HepG2 (cell line): ENCODE results near the gene ABCC3. TPM values are rescaled to one million over a fixed set of nuclear protein-coding genes. Genes with fewer than 3 reads are reported as not detected.

Experiments used
- BHLHE40 ChIP-seq: IDR thresholded peaks from 2 replicates; pipeline ENCODE4 v1.6.1; 2011; ENCODE audit warnings: low read length, improper control_type of control experiment
- CREM ChIP-seq, 2 experiments: sonication (generic) in 1 of 2; formaldehyde crosslinking in 1 of 2; IDR thresholded peaks; 2 replicates each; pipeline versions ENCODE4 v1.4.0 to v1.6.1; 2016 to 2020; ENCODE audit warnings: antibody characterized with exemption in 1 of 2, mild to moderate bottlenecking in 1 of 2, missing genetic modification reagents in 1 of 2
- HNF4G ChIP-seq, 2 experiments: sonication (generic) in 1 of 2; formaldehyde crosslinking in 1 of 2; IDR thresholded peaks; 2 replicates each; pipeline versions ENCODE4 v1.4.0 to v1.6.1; 2011 to 2020; ENCODE audit warnings: borderline replicate concordance in 2 of 2, low read depth in 2 of 2, mild to moderate bottlenecking in 2 of 2, low read length in 1 of 2, missing genetic modification reagents in 1 of 2, moderate library complexity in 1 of 2
- HOXA3 ChIP-seq: sonication (generic); formaldehyde crosslinking; IDR thresholded peaks from 2 replicates; pipeline ENCODE4 v1.5.0; 2020; ENCODE audit warnings: missing genetic modification reagents
- NR1H2 ChIP-seq: sonication (generic); formaldehyde crosslinking; IDR thresholded peaks from 2 replicates; pipeline ENCODE4 v1.8.1; 2022; ENCODE audit warnings: low read depth, missing genetic modification reagents, borderline replicate concordance
- RELA ChIP-seq: sonication (generic); formaldehyde crosslinking; IDR thresholded peaks from 2 replicates; pipeline ENCODE4 v1.4.0; 2020; ENCODE audit warnings: missing genetic modification reagents
- RFX1 ChIP-seq: fragments of 450-650 bp; IDR thresholded peaks from 2 replicates; pipeline ENCODE4 v1.6.1; 2017
- SIN3A ChIP-seq: IDR thresholded peaks from 2 replicates; pipeline ENCODE4 v1.6.1; 2011; ENCODE audit warnings: low read depth, mild to moderate bottlenecking, control low read depth, low read length, borderline replicate concordance
- STAT5B ChIP-seq: sonication (generic); formaldehyde crosslinking; IDR thresholded peaks from 2 replicates; pipeline ENCODE4 v1.4.0; 2020; ENCODE audit warnings: missing genetic modification reagents
- TBL1XR1 ChIP-seq: fragments of 150-350 bp; IDR thresholded peaks from 2 replicates; pipeline ENCODE4 v1.6.1; 2014; ENCODE audit warnings: borderline replicate concordance, low read length; ENCODE audit not compliant: partially characterized antibody
- USF2 ChIP-seq, 2 experiments: sonication (generic) in 1 of 2; formaldehyde crosslinking in 1 of 2; IDR thresholded peaks; 2 replicates each; pipeline versions ENCODE4 v1.5.1 to v1.6.1; 2011 to 2020; ENCODE audit warnings: borderline replicate concordance in 1 of 2, low read depth in 1 of 2, low read length in 1 of 2, mild to moderate bottlenecking in 1 of 2, missing genetic modification reagents in 1 of 2, moderate library complexity in 1 of 2
- ZNF12 ChIP-seq: sonication (generic); formaldehyde crosslinking; IDR thresholded peaks from 2 replicates; pipeline ENCODE4 v1.5.0; 2020; ENCODE audit warnings: missing genetic modification reagents
- ZNF253 ChIP-seq: sonication (generic); formaldehyde crosslinking; IDR thresholded peaks from 2 replicates; pipeline ENCODE4 v1.8.0; 2022; ENCODE audit warnings: mild to moderate bottlenecking, missing genetic modification reagents, borderline replicate concordance
- ZNF749 ChIP-seq: sonication (generic); formaldehyde crosslinking; IDR thresholded peaks from 2 replicates; pipeline ENCODE4 v1.8.0; 2022; ENCODE audit warnings: mild to moderate bottlenecking, missing genetic modification reagents, moderate library complexity, borderline replicate concordance
- ZNF773 ChIP-seq: sonication (generic); formaldehyde crosslinking; IDR thresholded peaks from 2 replicates; pipeline ENCODE4 v1.4.0; 2020; ENCODE audit warnings: missing genetic modification reagents, borderline replicate concordance
- polyA plus RNA-seq, 8 experiments: library from polyadenylated mRNA; depleted of rRNA in 3 of 8; stranded (reverse) in 7 of 8; unstranded in 1 of 8; fragments of >200 nt; fragmentation: Illumina TruSeq in 4 of 8; extraction: Trizol in 4 of 8; gene quantifications; 2 replicates each; pipeline versions ENCODE4 v1.2.1 to v1.2.3, GENCODE V29; 2011 to 2016; ENCODE audit warnings: low read depth in 4 of 8, missing spikeins in 1 of 8, mixed read lengths in 1 of 8; ENCODE audit not compliant: insufficient read depth in 1 of 8
- total RNA-seq, 5 experiments: library from RNA; depleted of rRNA; stranded (reverse); fragments of >200 nt; fragmentation: Illumina TruSeq; extraction: Trizol; gene quantifications; 2 replicates each; pipeline ENCODE4 v1.2.3, GENCODE V29; 2016; ENCODE audit warnings: low read depth in 1 of 5
- TF ChIP-seq, protein P1 (sequence below): sonication (generic); formaldehyde crosslinking; IDR thresholded peaks from 2 replicates; pipeline ENCODE4 v1.4.0; 2020; ENCODE audit warnings: missing genetic modification reagents
- TF ChIP-seq, protein P2 (sequence below): sonication (generic); formaldehyde crosslinking; conservative IDR thresholded peaks from 2 replicates; pipeline ENCODE4 v1.4.0; 2020; ENCODE audit warnings: missing genetic modification reagents

The ABCC3 gene
- total and polyA plus RNA-seq, 2 of the 13 experiments (the other 11 are each of a cell fraction or from before 2014, with no cell fraction given): 25.2 to 50.7 TPM

DNA sequence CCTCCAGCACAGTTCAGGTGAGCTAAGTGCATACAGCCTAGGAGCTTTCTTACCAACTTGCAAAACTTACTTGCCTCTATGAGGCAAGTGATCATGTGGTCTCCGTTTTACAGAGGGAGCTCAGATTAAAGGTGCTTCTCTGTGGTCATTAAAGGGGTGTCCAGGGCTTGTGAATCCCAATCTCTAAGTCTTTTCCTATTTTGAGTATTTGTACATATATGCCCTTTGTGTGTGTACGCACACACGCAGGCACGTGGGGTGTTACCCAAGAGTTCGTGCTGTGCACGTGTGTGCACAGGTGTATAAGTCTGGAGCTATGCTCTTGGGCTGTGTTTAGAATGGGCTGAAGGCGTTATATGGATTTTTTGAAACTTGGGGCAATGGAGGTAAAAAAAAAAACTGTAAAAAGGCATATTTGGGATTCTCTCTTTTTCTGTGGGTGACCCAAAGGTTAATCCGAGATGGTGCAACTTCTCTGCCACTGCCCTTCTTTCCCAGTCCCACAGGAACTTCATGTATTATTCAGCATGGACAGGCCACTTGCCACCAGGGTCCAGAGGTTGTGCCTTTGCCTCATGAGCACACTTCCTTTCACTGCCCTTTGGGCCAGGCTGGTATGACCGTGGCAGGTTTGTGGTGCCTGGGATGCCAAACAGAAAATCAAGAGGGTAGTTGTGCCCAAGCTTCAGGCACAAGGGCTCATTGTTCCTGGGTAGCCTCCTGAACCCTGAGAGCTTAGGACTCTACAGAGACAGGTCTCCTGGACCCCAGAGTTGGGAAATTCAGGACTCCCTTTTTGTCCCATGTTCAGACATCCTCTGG lies 1.5 kb downstream of the ABCC3 start (continued):
- TF ChIP-seq NR1H2: no peak
- peak; percentile 99 for TF ChIP-seq BHLHE40
- no peak for TF ChIP-seq ZNF773 (CRISPR knock-in tag)
- TF ChIP-seq ZNF749 (CRISPR knock-in tag): no peak
- TF ChIP-seq ZNF253: no peak
- no peak for TF ChIP-seq STAT5B
- peak; percentile 65 for TF ChIP-seq HOXA3
- TF ChIP-seq, protein P1, sequence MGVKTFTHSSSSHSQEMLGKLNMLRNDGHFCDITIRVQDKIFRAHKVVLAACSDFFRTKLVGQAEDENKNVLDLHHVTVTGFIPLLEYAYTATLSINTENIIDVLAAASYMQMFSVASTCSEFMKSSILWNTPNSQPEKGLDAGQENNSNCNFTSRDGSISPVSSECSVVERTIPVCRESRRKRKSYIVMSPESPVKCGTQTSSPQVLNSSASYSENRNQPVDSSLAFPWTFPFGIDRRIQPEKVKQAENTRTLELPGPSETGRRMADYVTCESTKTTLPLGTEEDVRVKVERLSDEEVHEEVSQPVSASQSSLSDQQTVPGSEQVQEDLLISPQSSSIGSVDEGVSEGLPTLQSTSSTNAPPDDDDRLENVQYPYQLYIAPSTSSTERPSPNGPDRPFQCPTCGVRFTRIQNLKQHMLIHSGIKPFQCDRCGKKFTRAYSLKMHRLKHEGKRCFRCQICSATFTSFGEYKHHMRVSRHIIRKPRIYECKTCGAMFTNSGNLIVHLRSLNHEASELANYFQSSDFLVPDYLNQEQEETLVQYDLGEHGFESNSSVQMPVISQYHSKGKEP (CRISPR knock-in tag): no peak
- no peak for TF ChIP-seq SIN3A
- no peak for TF ChIP-seq RELA (CRISPR knock-in tag)
- TF ChIP-seq USF2 (IDR thresholded peaks at IDR 0.05; ENCODE audit: low read depth, low read length): peak; percentile 70
- no peak; the same call in 1 of the 2 replicates for TF ChIP-seq USF2 (CRISPR knock-in tag; IDR thresholded peaks at IDR 0.05; ENCODE audit: borderline replicate concordance)
- TF ChIP-seq, protein P2, sequence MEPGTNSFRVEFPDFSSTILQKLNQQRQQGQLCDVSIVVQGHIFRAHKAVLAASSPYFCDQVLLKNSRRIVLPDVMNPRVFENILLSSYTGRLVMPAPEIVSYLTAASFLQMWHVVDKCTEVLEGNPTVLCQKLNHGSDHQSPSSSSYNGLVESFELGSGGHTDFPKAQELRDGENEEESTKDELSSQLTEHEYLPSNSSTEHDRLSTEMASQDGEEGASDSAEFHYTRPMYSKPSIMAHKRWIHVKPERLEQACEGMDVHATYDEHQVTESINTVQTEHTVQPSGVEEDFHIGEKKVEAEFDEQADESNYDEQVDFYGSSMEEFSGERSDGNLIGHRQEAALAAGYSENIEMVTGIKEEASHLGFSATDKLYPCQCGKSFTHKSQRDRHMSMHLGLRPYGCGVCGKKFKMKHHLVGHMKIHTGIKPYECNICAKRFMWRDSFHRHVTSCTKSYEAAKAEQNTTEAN: peak; percentile 95
- TF ChIP-seq ZNF12 (CRISPR knock-in tag): no peak
- TF ChIP-seq CREM (IDR thresholded peaks at IDR 0.05): no peak; the same call in 1 of the 2 replicates
- no peak for TF ChIP-seq CREM (CRISPR knock-in tag; IDR thresholded peaks at IDR 0.05)
- no peak for TF ChIP-seq RFX1
- peak; percentile 63 for TF ChIP-seq TBL1XR1
- peak; percentile 90 for TF ChIP-seq HNF4G (IDR thresholded peaks at IDR 0.05; ENCODE audit: borderline replicate concordance, low read depth, low read length)
- peak; percentile 62; the same call in 1 of the 2 replicates for TF ChIP-seq HNF4G (CRISPR knock-in tag; IDR thresholded peaks at IDR 0.05; ENCODE audit: borderline replicate concordance, low read depth)
